CD4-positive, alpha-beta T cell treated with Interleukin-4 for 4 hours (primary cell): Measurements from ENCODE around the gene DUSP16.
A peak's percentile ranks its signal among the peaks of the same experiment; 100 is the strongest.

ENCODE experiments used
- DNase-seq: peaks from one replicate; pipeline ENCODE4 v3.0.0-alpha.2; 2020

Gene DUSP16

DNA sequence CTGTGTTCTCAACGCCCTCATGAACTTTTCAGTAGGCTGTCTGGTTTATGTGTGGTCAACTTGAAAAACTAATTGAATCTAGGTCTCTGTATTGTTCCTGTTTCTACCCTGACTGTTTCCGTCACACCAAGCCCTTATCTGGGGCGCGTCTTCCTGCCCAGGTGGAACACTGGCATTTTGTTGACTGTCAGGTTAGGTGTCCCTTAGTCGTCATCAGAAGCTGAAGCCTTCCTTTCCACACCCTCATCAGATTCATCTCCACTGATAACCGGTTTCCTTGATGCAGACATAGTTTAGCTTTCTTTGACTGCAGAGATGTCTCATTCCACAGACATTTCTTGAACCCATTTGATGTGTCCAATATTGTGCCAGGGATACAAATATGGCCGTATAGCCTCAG lies 96.5 kb downstream of the DUSP16 start:
- peak; percentile 88 for DNase-seq

DNA sequence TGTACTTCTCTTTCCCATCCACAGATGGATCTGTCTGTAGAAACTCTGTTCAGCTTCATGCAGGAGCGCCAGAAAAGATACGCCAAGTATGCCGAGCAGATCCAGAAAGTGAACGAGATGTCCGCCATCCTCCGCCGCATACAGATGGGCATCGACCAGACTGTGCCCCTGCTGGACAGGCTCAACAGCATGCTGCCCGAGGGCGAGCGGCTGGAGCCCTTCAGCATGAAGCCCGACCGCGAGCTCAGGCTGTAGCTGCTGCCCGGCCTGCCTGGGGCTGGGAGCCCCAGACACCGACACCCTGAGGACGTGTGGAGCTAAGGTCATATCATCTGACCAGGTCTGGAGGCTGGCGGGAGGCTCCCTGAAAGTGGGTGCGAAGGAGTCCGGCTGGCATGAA lies 97.1 kb downstream of the DUSP16 start:
- no peak for DNase-seq

DNA sequence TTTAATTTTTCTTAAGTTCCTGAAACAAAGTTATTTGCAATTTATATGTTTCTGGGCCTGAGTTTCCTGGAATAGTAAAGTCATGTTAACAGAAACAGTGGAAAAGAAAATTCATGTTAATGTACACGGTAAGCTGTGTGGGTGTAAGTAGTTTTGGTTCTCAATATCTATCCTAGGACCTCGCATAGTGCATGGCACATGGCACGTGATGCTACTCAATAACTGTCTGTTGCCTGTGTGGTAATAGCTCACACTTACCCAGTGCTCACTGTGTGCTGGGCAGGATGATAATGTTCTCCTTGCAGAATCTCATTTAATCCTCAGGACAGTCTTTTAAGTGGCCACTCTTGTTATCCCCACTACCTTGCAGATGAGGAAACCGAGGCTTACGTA lies 100.7 kb downstream of the DUSP16 start:
- DNase-seq, result no peak

DNA sequence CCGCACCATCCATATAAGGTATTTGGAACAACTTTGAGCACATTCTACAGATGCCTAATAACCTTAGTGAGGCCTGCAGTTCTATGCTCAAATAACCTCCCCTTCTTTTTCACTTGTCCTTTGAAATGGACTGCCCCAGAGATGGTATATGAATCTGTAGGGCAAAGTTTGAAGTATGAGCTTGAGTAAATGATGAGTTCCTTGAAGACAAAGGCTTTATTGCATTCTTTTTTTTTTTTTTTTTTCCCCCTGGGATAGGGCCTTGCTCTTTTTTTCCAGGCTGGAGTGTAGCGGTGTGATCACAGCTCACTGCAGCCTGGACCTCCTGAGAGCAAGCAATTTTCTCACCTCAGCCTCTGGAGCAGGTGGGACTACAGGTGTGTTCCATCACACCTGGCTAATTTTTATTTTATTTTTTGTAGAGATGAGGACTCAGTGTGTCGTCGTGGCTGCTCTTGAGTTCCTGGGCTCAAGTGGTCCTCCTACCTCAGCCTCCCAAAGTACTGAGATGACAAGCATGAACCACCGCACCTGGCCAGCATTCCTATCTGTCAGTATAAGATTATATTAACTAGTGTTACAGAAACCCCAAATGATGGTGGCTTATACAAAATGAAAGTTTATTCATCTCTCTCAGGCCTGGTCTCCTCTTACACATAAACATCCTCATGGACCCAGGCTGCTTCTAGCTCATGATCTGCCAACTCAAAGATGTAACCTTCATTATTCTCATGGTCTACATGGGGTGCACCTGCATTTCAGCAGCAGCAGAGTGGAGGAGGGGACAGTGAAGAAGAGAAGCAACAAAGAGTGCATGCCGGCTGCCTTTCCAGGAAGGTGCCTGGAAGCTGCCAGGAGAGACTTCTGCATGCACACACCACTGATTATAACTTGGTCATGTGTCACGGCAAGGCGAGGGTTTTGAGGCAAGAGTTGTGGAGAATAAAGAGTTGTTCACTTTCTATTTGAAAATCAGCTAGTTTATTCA lies 101.4 kb downstream of the DUSP16 start:
- DNase-seq, result no peak

DNA sequence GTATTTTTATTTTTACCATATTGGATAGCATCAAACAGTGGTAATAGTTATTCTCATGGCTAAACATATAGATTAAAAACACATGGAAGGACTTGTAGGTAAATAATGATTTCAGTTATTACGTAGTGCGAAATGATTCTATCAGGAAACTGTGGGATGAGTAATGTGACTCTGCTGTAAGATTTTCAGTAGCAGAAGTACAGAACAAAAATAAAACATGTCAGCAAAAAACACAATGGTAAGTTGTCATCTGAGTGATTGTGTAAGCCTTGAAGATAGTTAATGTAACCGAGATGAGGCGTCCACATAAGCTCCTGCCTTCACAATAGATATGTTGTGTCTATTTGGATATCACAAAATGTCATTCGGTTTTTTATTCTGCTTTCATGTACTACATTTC lies 106.0 kb downstream of the DUSP16 start:
- DNase-seq, result peak; percentile 69

DNA sequence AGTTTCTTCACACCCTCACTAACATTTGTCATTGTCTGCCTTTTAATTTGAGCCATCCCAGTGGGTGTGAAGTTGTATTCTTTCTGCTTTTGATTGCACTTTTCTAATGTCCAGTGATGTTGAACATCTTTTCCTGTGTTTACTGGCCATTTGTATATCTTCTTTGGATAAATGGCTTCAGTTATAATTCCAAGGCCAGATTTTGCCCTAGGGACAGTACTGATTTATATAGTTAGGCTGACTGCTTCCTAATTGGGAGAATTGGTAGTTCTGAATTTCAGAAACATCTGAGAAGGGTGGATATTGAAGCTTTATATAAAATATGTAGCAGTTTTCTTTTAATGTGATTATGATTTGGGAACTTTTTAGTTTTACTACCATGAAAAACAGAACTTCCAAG lies 108.3 kb downstream of the DUSP16 start:
- DNase-seq, result no peak

DNA sequence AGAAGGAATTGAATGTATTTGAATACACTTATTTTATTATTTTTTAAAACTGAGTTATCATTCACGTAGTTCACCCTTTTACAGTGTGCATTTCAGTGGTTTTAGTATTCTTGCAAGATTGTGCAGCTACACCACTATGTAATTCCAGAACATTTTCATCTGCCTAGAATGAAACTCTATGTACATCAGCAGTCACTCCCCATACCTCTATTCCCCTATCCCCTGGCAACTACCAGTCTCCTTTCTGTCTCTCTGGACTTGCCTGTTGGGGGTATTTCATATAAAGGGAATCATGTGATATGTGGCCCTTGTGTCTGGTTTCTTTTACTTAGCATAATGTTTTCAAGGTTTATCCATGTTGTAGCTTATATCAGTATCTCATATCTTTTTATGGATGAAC lies 109.0 kb downstream of the DUSP16 start:
- DNase-seq, result no peak

DNA sequence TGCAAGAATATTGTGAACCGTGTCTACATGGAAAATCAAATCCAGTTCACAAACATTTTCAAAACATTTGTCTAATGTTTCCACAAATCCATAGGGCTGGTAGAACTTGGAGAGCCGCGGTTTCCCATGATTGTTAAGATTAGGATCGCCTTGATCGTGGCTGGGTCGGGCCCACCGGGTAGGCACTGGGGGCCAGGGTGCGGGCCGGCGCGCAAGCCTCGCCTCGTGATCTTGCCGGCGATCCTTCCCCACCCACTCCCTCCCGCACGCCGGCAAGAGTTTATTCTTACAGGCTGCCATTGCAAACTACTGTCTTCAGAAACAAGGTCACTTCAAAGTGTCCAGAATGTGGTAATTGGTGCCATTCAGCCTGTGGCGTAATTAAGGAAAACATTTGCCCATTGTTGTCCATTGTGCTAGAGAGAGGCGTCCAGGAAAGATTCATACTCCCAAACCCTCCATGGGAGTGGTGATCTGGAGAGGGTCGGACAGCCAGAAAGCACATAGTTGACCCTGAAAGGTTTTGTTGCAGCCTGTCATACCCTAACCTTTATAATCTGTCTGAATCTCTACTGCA lies 110.2 kb downstream of the DUSP16 start:
- DNase-seq, result no peak

DNA sequence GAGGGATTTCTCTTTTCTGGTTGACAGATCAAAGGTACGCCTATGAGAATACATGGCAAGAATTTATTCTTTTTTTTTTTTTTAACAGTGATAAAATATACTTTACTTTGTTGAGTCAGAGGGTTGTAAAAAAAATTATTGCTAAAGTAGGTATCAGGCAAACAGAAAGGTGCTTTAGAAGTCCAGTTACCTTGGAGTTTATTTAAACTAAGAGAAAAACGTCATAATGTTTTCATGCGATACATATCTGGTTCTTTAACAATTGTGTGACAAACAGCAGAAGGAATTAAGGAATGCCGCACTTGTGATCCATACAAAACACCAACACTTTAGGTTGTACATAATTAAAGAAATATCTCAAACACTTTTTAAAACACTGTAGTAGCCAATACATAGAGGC lies 111.6 kb downstream of the DUSP16 start:
- DNase-seq, result no peak

DNA sequence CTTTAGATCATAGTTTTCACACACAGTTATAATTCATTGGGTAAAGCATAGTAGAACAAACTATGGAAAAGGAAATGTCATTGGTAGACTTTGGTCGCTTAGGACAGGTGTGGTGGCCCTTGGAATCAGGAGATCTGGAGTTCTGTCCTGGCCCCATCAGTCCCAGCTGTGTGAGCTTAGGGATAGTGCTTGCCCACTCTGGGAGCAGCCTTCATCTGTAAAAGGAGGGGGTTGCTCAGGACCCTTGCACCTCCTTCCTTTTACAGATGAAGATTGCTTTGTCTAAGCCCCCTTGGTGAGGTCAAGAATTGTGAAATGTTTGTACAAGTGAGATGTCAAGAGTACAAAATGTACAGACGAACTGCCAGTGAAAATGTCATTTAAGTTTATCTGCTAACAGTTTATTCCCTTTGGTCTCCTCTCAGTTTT lies 112.6 kb downstream of the DUSP16 start:
- no peak for DNase-seq

DNA sequence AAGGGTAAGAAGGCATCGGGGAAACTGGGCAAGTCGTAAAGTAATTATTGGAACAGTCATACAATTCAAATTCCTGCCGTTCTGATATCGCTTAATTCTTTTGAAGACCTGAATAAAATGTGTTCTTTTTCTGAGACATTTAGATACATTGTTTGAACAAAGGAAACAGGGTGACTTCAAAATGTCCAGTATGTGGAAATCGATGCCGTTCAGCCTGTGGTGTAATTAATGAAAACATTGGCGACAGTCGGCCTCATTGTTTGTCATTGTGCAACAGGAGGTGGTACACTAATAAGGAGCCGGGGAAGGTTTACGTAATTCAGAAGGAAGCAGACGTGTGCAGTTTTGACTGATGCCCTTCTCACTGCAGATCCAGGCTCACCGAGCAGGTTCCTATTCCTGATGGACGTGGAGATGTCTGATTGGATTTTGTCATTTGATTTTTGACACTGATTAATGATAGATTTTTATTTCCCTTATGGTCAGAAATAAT lies 113.1 kb downstream of the DUSP16 start:
- DNase-seq, result no peak

DNA sequence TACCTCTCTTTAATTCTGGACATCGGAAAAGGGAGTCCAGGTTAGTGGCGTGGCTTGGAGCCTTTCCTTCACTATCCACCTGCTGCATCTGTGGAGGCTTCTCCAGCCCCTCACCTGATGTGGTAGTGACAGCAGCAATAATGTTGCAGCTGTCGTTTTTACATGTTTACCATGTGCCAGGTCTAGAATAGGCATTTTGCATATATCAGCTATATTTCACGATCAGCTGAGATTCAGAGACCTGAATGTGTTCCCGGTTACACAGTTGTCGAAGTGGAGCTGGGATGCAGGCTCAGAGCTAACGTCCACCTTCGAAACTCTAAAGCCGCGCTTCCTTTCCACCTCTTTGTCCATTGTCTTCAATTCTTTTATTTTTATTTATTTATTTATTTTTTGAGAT lies 114.8 kb downstream of the DUSP16 start:
- DNase-seq, result no peak

DNA sequence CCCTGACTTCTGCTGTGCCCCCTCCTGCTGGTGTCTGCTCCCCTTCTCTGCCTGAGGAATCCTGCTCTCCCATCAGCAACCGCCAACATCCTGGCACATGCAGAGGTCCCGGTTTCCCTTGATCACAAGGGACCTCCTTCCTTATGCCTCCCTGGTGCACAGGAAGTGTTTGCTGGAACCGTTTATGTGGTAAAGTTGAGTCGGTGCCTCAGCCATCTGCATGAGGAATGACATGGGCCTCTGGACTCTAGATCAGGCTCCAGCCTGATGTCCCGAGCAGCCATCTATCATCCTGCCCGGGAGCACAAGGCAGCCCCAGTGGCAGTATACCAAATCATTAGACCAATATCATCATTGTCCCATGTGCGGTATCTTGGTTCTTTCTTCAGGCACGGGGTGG lies 115.4 kb downstream of the DUSP16 start:
- no peak for DNase-seq

DNA sequence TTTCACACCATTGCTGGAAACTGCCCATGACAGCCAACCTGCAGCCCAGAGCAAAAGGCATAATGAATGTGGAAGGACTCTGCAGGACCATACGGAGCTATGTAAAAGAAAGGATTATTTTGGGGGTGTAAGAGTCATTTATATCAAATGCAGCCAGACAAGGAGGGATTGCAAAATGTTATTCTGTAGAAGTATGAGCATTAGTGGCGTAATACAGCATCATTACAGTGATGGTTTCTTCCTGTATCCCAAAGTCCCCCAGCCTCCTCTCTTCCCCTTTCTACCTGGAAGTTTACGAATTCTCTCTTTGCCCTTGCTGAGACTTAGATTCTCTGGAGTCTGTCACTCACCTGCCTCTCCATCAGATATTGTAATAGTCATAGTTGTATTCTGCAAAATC lies 115.9 kb downstream of the DUSP16 start:
- no peak for DNase-seq

DNA sequence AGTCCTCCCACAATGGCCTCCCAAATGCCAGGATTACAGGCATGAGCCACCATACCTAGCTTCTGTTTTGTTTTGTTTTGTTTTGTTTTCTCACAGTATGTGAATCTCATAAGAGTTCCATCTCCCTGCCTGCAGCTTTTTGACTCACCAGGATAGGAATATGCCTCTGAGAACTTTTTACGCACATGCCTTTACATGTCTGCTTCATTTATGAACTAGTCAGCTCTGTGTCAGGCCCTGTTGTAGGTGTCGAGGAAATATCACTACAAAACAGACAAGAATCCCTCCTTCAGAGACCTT lies 116.8 kb downstream of the DUSP16 start:
- DNase-seq, result no peak

DNA sequence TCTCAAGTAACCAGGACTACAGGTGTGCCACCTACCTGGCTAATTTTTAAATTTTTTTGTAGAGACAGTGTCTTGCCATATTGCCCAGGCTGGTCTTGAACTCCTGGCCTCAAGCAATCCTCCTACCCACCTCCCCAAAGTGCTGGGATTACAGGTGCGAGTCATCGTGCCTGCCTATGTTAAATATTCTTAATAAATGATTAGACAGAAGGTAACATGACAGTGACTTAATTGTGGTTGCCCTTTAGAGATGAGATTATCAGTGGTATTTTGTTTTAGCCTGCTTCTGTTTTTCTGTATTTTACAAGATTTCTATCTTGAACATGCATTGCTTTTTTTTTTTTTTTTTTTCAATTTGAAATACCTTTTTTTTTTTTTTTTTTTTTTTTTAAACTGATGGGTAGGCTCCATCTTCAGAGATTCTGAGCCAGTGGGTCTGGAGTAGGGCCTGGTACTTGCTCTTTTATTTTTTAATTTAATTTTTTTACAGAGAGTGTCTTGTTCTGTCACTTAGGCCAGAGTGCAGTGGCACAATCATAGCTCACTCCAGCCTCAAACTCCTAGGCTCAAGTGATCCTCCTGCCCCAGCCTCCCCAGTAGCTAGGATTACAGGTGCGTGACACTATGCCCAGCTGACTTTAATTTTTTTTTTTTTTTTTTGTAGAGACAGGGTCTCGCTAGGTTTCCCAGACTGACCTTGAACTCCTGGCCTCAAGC lies 117.3 kb downstream of the DUSP16 start:
- DNase-seq, result peak; percentile 79

DNA sequence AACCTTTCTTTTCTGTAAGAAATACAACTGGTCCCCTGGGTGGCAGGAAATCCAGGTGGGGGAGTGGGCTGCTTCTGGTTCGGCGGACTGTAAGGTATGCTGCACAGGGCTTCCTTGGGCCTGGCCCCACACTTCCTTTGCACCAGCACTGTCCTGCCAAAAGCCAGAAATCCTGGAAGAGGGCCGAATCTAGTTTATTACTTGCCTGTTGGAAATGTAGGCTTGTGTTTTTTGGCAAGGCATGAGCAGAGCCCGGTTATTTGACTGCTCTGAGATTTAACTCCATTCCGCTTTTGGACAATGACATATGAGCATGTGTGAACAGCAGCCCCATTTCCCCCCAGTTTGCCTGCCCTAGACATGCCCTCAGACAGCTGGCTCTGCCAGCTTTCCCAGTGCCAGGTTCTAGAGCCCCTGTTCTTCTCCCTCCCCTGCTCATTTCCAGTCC lies 119.2 kb downstream of the DUSP16 start:
- DNase-seq, result no peak

DNA sequence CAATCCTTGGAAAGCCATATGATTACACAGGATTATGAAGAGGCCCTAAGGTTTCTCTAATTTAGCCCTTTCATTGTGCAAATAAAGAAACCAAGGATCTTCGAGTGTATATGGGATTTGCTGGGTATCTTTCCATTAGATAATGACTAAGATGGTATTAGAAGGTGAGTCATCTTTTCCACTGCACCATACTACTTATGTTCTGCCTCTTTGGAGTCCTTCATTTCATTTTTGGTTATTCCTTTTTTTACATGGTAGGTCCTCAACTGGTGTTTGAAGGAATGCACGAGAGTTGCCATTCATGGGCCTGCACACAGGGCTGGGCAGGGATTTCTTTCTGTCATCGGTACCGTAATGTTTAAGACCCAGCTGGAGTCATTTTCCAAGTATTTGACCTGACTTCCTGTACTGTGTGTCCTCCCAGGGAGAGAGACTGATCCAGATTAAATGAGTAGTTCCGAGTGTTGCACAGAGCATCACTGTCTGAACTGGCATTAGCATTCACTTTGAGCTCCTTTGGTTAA lies 120.1 kb downstream of the DUSP16 start:
- DNase-seq, result peak; percentile 56

DNA sequence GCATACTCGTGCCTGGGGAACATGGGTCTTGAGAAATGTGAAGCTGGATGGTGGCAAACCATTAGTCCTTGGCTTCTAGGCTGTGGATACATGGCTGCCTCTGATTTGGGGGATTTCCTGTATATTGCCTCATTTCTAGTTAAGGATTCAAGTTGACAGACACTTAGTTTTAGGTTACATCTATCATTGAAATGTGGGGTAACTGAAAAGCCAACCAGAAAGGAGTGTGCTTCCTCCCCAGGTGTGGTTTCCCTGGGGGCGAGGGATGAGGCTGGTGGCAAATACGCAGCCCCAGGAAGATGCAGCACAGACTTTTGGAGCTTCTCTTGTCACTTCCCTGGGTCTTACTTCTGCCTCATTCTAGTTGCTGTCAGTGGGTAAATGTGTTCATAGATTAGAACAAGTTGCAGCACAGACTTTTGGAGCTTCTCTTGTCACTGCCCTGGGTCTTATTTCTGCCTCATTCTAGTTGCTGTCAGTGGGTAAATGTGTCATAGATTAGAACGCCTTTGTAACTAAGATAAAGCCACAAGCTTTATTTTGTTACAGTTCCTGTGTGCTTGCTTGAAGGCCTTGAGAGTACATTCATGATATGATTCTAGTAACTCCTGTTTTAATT lies 120.7 kb downstream of the DUSP16 start:
- peak; percentile 89 for DNase-seq

DNA sequence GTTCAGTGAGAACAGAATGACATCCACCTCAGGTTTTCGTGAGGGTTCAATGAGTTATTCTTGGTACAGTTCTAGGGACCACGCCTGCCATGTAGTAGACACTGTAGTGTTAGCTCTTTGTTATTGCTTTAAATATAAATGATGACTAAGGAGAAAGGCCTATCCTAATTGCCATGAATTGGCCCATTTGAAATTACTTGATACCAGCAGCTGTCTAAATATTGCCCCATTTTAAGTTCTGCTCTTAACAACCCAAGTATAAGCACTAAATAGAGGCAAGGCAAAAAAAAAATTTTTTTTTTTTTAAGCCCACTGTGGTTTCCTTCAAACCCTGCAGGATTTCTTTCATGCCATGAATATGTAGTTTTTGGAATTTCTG lies 121.2 kb downstream of the DUSP16 start:
- DNase-seq, result no peak

DNA sequence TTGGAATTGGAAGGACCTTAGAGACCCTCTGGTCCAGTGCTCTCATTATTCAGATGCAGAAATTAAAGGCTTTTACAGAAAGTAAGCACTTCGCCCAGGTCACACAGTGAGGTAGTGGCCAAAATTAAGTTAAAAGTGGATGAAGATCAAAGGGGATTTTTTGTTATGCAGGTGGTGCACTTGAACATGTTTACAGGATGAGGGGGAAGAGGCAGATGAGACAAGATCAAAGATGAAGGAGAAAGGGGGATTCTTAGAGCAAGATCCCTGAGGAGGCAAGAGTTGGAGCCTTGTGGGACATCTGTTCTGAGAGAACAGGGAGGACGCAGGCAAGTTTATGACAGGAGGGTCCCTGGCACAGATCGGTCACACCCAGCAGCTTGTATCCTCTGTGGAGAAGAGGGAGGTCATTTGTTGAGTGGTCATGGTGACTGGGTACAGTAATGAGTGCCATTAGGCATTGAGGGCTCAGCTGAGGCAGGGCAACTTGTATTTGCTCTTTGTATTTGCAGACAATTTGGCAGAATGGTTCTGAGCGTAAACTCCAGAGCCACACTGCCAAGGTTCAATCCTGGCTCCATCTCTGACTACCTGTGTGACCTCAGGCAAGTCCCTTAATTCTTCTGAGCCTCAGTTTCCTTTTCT lies 121.8 kb downstream of the DUSP16 start:
- DNase-seq, result no peak

DNA sequence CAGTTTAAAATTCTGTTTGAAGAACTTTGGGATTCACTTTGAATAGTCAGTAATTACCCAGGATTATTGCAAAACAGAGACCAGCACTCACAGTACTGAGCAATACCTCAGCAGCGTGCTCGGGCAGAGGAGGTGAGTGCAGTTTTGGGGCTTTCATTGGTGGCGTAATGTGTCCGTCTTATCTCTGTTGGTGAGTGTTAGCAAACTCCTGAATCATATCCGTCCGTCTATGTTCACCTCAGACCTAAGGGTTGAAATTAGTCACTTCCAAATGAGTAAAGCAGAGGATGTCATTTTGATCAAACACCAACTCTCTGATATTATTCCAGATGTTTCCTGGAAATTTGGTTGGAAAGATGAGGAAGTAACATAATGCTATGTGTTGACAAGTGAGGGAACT lies 123.0 kb downstream of the DUSP16 start:
- peak; percentile 83 for DNase-seq
